ENCODE data around the gene SPATA6. TPM values are rescaled to one million over a fixed set of nuclear protein-coding genes. Genes with fewer than 3 reads are reported as not detected.

SPATA6 gene
- total and polyA plus RNA-seq, 2 of the 13 experiments (the other 11 are each of a cell fraction or from before 2014, with no cell fraction given) = 0.81 to 3.3 TPM

DNA sequence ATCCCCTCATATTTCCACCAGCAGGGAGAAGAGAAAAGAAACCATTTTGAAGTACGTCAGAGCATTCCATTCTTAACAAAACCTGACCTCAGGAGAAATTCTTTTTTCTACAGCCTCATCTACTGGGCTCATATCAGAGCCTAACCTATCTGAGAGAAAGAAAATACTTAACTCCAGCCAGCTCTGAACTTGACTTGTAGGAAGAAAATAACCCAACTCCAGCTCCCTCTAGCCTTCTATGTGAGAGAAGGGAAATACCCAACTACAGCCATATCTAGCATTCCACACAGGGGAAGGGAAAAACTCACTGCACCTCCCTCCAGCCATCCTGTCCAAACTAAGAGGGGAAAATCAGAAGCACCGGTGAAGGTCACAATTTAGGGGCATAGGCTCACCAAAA lies 57.7 kb downstream of the SPATA6 start (continued):
- TF ChIP-seq RAD51 (IDR thresholded peaks at IDR 0.05; ENCODE audit: borderline replicate concordance) (no peak), ZNF792 (CRISPR knock-in tag; IDR thresholded peaks at IDR 0.05) (no peak), ONECUT2 (CRISPR knock-in tag; IDR thresholded peaks at IDR 0.05) (no peak)
- TF ChIP-seq, protein P1, sequence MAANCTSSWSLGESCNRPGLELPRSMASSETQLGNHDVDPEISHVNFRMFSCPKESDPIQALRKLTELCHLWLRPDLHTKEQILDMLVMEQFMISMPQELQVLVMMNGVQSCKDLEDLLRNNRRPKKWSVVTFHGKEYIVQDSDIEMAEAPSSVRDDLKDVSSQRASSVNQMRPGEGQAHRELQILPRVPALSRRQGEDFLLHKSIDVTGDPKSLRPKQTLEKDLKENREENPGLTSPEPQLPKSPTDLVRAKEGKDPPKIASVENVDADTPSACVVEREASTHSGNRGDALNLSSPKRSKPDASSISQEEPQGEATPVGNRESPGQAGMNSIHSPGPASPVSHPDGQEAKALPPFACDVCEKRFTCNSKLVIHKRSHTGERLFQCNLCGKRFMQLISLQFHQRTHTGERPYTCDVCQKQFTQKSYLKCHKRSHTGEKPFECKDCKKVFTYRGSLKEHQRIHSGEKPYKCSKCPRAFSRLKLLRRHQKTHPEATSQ (CRISPR knock-in tag; IDR thresholded peaks at IDR 0.05; ENCODE audit: borderline replicate concordance) = no peak

DNA sequence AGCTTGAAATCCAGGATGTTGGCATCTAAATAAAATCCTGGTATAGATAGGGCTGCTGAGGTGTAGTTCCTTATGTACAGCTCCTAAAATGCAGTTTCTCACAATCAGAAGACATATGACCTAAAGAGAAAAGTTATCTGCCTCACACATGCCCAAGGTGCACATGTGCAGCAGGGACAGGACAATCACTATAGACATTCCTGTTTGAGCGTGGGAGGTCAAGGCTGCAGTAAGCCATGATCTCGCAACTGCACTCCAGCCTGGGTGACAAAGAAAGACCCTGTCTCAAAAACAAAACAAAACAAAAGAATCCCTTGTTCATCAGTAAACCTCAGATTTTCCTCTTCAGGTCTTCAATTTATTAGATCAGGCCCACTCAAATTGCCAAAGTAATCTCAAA lies 66.1 kb downstream of the SPATA6 start:
- DNase-seq (ENCODE audit: low spot score) (peak; percentile 48), FAIRE-seq (no peak), ATAC-seq (peak; percentile 63)
- H3K4me3 ChIP-seq (replicated peaks in 1 of 3; ENCODE audit: insufficient read depth in 1 of 3, low read depth in 2 of 3, low read length in 3 of 3) = no peak overlapping the region
- H3K79me2 ChIP-seq (ENCODE audit: insufficient read depth, low read length) = no peaks in the 10 kb centered on the region
- TF ChIP-seq SOX13 (IDR thresholded peaks at IDR 0.05) = no peak
- TF ChIP-seq SOX13 (CRISPR knock-in tag; conservative IDR thresholded peaks at IDR 0.05 in 1 of 2, IDR thresholded peaks at IDR 0.05 in 1 of 2) = peak in 1 of 2 experiments; percentile 44; a peak in 2 of 4 replicates
- no peak for TF ChIP-seq SRY (CRISPR knock-in tag; IDR thresholded peaks at IDR 0.05)
- TF ChIP-seq MBD4 (IDR thresholded peaks at IDR 0.05; ENCODE audit: borderline replicate concordance, low read length) = no peak
- TF ChIP-seq NR2F6 (IDR thresholded peaks at IDR 0.05) = no peak
- 0 out of 2 replicates have a peak, but pooled peaks have one; percentile 9 for TF ChIP-seq NR2F6 (CRISPR knock-in tag; IDR thresholded peaks at IDR 0.05)
- CTCF ChIA-PET (ENCODE audit: low intra/inter-chr PET ratio, low total read pairs) = no interaction called here
- no peaks in the 10 kb centered on the region for H3K36me3 ChIP-seq (replicated peaks in 1 of 2; ENCODE audit: control insufficient read depth in 1 of 2, insufficient read depth in 2 of 2, low read length in 2 of 2)
- in situ Hi-C loops (cut with HindIII; ENCODE audit: extremely low pct_ligation_motif_present, low pct_unique_long_range_greater_than_20kb) (no loop called here), intact Hi-C loops (cut with micrococcal nuclease; ENCODE audit: unreplicated experiment) (no loop called here)
- no peaks in the 10 kb centered on the region for H4K20me1 ChIP-seq (ENCODE audit: insufficient read depth, low read length)
- H3K9me3 ChIP-seq (ENCODE audit: low read length) = no peaks in the 10 kb centered on the region
- no peak overlapping the region for H2AFZ ChIP-seq (ENCODE audit: low read length)
- POLR2A ChIA-PET = no interaction called here
- no peak overlapping the region for H3K4me2 ChIP-seq (ENCODE audit: low read depth, low read length)
- no peaks in the 10 kb centered on the region for H3K27me3 ChIP-seq (ENCODE audit: control insufficient read depth in 1 of 2, insufficient read depth in 2 of 2, low read length in 2 of 2)
- H3K27ac ChIP-seq (ENCODE audit: extremely low read length, insufficient read depth, low read length) = no peak overlapping the region
- peaks cover 9% of the 10 kb centered on the region; the same call in 1 of the 2 replicates for H3K4me1 ChIP-seq (ENCODE audit: insufficient read depth, low read length)
- H3K9ac ChIP-seq (ENCODE audit: insufficient read depth, low read depth, low read length) = no peak overlapping the region
- WGBS (ENCODE audit: low lambda C conversion rate) = 30% methylated on average over 2 of the region's 2 CpGs
- no TSS peak for BruUV-seq (replicated peaks)

Data from HepG2 (cell line).